ENCODE measurements around the gene PPP2R5E.

PPP2R5E gene

DNA sequence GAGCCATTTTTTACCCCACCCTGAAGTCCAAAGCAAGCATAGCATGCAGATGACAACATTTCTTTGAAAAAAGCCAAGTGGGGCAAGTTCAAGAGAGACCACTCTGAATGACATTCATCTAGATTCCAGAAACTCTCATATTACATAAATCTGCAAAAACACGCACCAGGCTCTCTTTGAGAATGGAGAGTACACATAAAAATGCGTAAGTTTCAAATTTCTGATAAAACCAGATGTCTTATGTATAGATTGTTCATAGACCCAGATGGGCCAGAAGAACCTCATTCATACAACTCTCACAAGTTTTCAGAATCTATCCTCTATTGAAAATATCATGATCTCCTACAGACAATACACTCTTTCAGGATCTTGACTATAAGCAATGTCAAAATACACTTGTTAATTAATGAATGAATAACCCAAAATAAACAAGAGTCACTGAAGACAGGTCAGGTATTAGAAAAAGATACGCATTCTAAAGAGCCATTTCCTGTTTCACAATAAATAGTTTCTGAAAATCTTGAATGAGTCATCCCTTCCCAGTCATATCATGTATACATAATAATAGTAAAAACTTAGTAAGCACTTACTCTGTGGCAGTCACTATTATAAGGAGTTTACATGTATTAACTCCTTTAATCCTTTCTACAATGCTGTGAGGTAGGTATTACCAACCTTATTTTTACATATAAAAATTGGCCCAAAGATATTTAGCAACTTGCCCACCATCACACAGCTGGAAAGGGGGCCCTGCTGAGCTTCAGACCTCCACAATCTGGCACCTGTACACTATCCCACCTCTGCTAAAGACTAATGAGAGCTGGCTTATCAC, 72.0 kb downstream of the PPP2R5E start:
- no peak for DNase-seq

DNA sequence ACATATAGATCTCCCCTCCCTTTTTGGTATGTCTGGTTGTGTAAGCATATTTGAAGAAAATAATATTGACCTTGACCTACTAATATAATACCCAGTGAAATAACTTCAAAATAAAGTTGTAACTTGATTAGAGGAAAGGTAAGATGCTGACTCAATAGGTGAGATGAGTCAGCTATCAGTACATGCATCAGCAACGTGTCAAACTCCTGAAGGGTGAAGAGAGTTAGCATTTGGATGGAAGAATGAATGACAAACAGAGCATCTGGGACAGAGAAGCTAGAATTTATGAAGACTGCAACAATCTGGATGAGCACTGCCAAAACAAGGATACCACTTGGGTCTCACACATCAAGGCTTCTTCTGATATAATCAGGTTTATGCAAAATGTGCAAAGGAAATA, 74.9 kb downstream of the PPP2R5E start:
- DNase-seq, result no peak

DNA sequence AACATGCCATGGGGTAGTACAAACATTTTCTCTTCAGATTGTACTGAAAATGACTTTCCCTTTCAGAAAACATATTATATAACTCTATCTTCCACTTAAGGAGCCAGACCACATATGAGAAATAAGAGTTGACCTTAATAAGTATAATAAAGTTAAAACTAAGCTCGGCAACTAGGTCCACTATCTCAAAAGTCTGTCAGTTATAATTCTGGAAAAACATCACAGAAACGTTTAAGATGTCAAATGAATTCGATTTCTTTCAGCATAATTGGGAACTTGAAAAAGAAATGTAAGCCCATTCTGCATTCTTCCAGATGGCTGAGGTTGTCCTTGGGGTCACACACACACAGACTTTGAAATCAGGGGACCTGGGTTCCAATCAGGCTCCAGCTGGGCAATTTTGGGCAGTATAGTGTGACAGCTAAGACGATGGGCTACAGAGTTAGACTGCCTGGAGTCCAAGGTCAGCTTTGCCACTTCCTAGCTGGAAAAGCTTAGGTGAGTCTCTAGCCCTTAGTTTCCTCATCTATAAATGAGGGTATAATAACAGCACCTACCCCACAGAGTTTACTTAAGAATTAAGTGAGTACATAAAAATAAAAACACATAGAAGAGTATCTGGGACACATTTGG, 75.6 kb downstream of the PPP2R5E start:
- no peak for DNase-seq

DNA sequence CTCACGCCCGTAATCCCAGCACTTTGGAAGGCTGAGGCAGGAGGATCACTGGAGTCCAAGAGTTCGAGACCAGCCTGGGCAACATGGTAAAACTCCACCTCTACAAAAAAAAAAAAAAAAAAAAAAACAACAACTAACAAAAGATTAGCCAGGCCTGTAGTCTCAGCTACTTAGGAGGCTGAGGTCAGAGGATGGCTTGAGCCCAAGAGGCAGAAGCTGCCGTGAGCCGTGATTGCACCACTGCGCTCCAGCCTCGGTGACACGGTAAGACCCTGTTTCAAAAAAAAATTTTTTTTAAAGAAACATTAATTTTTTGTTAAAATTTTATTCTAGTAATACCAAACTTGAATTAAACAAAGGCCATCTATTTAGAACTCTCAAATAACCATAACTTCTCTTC, 77.8 kb downstream of the PPP2R5E start:
- DNase-seq, result no peak

DNA sequence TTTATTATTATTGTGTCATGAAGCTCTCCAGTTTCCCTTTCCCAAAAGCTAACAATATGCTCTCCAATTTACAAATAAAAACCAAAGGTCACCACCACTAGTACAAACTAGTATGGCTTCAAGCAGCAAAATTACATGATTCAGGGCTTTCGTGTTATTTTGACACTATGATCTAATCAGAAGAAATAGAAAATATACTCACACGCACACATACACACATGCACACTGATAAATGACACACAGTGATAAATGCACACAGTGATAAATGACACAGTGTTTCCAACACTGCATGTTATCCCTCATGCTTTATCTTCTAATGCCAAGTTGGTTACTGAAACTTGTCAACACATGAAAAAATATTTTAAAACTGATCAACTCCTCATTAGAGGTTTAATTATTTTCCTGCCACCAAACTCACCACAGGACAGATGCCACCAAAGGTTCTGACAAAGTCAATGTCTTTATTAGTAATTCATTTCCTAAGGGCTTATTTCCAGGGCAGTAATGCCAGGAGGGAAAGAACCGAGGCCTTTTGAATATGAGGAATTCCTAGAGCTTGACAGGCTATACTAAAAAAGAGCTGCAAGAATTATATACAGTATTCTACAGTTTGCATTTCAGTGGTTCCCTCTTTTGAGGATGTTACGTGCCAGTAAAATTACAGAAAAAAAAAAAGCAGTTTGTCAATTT, 82.4 kb downstream of the PPP2R5E start:
- DNase-seq, result no peak

DNA sequence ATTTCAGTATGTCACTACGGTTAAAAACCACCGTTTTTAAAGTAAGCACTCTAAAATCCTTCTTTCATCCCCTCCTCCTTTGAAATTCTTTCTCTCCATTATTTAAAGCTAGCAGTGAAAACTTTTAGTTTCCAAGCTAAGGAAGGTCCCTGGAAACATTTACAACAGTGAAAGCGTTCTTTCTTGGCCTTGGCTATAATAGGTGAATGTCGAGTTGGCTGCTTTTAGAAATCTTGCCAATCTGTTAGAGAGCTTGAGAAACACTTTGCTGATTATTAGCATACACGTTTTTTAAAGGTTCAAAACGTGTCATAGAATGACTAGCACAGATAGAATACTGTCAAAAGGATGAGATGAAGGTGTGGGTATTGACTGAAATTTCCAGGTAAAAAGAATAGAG, 83.4 kb downstream of the PPP2R5E start:
- DNase-seq, result no peak

DNA sequence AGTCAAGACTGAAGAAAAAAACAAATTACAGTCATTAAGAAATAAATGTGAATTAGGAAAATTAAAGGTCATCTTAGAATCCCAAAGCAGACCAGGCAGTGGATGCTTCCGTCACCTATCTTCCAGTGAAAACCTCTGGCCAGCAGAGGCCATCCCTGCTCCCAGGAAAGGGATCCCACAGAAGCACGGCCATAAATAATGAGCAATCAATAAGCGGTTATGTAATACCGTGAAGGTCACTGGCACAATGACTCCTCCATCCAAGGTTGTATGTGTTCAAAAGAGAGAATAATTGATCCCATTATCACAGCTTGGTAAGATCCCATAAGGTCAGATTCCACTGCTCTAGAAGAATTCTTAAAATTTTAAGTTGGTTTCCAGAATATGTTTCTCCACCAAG, 85.7 kb downstream of the PPP2R5E start:
- DNase-seq, result no peak

DNA sequence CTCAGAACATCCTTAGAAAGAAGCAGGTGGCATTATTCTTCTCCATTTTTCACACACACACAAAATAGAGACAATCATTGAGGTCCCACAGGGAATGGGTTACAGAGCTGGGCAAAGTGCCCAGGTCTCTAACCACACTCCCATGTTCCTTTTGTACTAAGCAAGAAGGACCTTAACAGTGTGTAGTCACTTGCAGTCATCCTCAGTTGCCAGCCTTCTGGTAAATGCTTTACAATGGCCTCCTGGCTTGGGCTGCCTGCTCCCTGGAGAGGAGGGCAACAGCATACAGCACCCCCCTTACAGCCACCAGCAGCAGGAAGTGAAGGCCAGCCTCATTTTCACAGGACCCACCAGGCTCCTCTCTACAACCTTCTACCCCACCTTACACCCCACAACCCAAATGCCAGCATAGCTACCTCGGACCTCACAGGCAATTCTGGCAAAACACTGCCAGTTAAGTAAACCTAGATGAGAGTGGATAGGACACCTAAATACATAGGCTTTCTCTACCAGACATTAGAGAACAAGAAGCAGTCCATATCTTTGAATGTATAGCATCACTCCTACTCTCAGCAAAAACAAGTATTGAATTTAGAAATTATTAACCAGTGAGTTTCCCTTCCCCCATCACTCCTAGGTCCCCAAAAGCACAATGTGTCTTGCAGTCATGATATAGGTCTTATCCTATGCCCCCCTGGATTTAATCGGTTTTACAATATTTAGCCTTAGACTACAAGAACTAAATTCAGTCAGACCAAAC, 88.1 kb downstream of the PPP2R5E start:
- DNase-seq, result peak; percentile 59 to 79

DNA sequence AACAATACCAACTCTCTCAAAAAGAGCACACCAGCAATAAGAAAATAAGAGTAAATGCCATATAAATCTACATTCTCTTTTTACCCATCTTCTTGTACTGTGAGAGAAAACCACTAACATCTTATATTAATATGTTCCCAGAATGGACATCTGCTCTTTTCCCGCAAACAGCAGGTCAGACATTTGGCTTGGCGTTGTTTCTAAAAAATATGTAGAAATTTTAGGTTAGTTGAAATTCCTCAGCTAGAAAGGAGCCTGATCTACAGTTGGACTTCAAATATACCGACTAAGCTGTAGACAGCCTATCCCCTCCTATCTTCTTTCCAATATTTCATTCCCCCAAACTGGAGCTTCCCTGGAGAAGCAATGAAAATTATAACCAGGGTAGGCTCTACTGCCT, 88.7 kb downstream of the PPP2R5E start:
- no peak for DNase-seq

DNA sequence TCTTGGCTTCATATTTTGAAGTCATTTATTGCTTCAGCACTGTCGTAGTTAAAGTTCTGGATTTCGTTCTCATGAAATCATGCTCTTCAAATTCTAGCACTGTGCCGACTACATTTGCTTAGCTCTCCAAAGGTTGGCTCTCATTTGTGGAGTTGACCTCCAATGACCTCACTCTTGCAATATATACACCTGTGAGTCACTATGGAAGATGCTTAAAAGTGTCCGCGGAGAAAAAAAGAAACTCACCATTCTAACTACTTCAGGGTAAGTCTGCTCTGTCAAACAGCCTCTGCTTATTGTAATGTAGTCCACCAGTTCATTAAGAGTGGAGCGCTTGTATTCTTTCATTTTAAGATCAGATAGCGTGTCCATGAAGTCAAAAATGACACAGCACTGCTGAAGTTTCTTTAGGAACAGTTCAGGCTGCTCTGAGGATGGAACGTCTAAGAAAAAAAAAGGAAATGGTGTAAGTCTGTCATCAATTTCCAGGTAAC, 89.7 kb downstream of the PPP2R5E start:
- DNase-seq, result no peak

DNA sequence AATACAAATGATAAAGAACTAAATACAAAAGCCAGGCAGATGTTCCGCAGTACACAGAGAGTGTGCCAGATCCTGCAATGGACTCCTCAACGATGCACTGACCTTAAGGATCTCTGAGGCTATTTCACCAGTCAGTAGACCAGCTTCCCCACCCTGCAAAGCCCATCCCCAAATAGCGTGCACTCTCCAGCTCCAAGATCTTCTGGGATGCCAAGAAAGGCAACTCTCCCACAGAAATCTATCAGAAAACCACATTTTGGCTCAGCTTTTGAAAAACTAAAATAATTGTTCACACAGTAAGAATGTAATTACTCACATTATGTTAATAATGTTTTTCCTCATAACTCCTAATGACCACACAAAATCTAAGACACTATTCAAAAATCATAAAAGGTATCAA, 90.4 kb downstream of the PPP2R5E start:
- no peak for DNase-seq

DNA sequence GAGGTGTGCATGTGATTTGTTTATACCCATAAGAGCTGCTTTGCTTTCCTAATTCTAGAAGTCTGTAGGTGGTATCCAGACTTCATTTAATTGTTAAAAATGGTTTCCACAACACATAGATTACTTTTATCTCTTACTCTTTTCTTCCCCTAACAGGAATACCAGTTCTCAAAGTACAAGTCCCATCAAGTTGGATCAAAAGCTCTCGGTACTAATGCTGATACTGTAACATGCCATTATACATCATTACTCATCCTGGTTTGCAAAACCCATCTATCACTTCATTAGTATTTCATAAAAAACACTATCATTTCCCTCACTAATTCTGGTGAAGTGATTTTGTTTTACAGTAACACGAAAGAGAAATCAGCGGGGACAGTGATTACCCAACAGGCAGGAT, 94.3 kb downstream of the PPP2R5E start:
- no peak for DNase-seq

DNA sequence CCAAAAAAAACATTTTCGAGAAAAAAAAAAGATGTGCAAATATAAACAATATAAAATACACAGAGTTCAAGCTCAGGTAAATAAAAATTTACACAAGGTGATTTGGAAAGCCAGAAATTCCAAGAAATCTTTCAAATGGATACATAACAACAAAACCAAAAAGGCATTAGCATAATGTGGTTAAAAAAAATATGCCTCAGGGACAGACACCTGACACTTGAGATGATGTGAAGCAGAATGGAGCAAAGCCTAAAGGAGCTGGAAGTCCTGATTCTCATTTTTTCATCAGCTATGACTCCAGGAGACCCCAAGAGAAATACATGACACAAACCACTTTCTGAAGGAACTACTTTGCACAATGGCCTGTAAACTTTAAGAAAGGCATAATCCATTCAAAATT, 98.6 kb downstream of the PPP2R5E start:
- DNase-seq, result no peak

DNA sequence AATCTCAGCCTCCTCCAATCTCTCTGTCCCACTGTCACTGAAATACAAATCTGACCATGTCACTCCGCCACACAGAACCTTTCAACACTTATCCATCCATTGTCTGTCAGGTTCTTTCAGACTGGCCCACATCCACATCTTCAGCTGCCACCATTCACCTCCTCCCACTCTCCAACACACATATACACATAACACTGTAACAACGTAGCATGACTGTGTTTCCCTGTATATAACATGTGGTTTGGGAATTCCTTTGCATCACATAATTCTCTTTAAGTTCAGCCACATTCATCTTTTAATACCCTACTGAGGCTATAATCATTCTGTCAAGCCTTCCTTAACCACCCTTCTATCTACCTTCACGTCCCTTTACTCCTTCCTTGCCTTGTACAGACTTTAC, 99.2 kb downstream of the PPP2R5E start:
- DNase-seq, result no peak

DNA sequence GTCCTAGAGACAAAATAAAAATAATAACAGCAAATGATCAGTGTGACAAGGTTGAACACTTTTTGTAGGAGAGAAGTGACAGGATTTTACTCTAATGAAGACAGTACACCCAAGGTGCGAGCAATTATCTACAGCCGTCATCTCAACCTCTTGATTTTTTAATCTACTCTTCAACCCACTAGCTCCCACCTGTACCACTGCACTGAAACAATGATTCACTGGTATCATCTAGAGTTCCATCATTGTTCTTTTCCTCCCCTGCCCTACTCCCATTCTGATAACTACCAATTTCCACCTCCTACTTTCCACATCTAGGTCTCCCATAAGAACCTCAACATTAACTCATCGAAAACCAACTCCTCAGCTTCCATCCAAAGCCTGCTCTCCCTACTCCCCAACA, 99.8 kb downstream of the PPP2R5E start:
- DNase-seq, result no peak

DNA sequence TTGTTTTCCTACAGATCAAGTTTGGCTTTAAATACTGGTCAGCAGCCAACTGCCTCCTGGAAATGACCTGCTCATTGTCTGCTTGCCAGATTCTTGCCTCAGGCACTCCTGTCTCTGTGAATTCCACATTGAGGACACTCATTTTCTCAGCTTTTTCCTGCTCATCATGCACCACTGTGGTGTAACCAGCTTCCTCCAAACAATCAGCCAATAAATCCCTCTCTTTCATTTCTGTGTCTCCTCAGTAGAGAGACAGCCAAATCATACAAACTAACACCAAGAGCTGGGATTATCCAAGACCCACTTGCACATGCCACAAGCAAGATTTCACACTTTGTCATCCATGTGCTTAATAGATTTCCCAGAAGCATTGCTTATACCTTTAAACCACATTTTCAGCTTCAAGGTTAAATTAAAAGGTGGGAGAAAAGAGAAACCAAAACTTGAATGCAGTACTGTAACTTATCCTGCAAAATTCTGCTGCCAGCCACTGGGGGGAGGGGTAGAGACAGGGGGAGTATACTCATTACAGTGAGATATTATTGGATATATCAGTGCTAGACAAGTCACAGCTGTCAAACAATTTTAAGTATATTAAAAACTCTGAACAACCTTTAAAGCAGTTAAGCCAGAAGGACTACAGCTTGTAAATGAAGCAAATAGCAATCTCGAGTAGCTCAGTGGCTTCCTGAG, 105.0 kb downstream of the PPP2R5E start:
- peak; percentile 32 to 74 for DNase-seq

DNA sequence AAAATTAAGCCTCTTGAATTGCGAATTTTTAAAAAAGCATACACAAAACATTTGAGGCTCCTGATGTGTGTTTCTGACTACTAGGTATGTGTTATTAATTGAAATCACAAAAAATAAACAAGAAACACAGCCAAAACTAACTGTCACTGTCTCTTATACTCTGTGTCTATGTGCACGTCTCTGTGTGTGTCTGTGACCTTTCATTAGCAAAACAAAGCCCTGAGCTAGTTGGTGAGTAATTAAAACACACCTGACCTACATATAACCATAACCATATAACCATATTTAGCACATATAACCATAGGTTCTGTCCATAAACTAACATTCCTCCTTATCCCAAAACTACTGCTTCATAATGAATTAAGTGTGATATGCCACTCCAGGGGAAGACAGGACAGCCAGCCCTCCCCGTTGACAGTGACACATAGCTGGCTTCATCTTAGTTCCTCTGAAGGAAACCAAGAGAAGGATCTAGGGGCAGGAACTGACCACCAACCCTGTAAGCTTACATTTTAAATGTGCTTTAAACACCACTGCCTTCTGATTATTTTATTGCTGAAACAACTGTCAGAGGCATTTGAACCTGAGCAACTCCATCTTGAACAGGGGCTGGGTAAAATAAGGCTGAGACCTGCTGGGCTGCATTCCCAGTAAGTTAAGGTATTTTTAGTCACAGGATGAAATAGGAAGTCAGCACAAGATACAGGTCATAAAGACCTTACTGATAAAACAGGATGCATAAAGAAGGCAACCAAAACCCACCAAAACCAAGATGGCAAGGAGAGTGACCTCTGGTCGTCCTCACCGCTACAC, 106.7 kb downstream of the PPP2R5E start:
- no peak for DNase-seq

DNA sequence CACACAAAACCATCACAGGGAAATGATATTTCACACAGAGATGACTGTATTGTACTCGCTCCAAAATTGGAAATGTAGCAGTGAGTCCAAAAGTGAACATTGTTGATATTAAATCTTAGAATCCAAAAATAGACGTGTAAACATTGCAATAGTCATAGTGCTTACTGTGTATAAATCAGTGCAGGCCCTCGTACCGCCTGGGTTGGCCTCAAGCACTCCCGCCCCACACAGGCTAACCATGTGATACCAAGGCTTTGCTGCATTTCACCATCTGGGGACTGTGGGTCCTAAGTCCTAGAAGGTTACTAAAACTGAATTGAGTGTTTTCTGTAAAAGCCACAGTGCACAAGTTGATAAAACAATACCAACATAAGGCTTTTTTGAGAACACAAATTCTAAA, 107.3 kb downstream of the PPP2R5E start:
- DNase-seq, result peak in 1 of 2 experiments; percentile 3

DNA sequence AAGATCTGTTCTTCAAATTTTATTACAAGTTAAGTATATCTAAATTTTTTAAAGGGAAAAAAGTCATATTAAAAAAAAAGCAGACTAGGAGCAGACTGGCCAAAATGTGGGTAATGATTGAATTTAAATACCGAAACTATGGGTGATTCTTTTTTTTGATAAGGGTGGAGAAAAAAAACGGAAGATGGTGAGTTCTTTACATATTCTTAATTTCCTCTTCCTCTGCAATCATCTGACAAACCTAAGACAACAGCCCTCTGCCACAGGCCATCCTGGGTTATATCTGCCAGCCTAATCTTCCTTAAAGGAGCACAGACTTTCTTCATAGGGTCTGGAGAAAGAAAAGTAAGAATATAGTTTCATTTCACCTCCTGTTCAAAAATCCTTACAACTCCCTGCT, 108.0 kb downstream of the PPP2R5E start:
- no peak for DNase-seq

DNA sequence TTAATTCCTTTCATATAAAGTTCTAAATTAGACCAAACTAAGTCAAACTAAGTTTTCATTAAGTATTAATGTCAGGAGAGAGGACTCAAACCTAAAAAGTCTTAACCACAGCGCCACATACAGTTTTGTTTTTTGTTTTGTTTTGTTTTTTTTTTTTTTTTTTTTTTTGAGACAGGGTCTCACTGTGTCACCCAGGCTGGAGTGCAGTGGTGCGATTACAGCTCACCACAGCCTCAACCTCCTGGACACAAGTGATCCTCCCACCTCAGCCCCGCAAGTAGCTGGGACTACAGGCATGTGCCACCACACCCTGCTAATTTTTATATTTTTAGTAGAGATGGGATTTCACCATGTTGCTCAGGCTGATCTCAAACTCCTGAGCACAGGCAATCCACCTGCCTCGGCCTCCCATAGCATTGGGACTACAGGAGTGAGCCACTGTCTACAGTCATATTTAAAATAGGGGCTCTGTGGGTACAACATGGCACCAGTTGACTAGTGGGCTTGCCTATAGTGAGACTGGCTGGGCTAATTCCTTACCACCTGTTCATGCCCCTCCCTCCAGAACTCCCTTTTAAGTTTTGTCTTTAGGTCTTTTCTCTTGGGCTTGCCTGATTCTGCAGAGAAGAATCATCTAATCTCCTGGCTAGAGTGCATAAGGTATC, 110.2 kb downstream of the PPP2R5E start:
- DNase-seq, result no peak

DNA sequence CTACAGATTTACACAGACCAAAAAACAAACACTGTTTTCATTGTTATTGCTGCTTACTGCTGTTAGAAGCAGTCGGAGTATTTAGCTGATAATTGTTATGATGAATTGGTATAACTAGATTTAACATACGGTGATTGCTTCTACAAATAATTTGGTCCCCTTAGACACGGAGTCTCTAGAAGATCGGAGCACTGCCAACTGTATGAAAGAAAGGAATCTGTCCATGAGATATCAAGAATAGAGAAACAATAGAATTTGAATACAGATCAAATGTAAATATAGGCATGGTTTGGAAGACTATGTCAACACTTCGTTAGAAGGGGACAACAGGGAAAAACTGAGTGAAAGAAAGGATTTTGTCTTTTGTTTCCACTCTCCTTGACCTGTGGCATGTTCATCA, 110.9 kb downstream of the PPP2R5E start:
- DNase-seq, result peak in 1 of 2 experiments; percentile 54
